ENCODE data around the gene DRD2.

DRD2 gene

DNA sequence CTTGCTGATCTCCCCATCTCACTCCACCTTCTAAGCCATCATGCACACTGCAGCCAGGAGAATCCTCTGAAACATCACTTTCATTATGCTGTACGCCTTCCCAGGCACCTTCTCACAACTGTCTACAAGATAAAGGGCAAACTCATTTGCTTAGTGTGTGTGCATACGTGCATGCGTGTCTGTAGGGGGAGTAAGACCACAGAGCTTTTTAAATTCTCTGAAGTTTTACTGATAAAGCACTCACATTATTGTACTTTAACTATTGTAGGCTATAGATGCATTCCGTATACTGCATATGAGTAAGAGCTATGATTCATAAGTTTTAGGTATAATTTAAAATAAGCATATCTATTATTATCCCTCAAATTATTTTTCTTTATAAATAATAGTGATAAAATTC lies 102.9 kb downstream of the DRD2 start:
- peak; percentile 2 for DNase-seq (ENCODE audit: low spot score)

DNA sequence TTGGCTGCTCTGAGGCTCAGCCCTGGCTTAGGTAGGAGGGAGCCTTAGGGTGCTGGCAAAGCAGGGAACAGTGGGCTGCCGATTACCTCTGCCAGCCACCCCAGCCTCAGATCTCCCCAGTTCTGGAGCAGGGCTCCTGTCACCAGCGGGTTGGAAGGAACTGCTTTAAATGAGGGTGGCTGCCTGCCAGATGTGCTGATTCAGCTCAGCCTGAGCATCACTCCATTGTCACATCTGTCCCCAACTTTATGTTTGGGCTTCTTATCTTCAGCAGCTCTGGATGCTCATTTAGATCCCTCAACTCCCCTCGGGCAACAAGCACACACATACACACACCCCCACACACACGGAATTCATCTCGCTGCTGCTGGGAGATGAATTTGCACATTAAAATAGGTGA lies 104.6 kb downstream of the DRD2 start:
- no peak for DNase-seq (ENCODE audit: low spot score)

DNA sequence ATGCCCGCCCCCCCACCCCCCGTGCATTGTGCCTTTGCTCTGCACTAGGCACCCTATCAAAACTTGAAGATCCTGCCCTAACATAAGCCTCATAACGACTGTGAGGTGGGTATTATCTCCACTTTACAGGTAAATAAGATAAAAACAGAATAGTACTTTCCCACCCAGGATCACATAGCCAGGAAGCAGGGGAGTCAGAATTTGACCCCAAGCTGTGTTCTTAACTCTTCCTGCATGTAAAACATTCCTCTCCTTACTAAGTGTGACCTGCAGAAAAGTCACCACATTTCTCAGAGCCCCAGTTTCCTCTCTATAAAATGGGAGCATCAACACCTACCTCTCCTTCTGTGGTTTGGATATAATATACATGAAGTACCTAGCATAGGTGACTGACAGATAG lies 105.8 kb downstream of the DRD2 start:
- no peak for DNase-seq (ENCODE audit: low spot score)

DNA sequence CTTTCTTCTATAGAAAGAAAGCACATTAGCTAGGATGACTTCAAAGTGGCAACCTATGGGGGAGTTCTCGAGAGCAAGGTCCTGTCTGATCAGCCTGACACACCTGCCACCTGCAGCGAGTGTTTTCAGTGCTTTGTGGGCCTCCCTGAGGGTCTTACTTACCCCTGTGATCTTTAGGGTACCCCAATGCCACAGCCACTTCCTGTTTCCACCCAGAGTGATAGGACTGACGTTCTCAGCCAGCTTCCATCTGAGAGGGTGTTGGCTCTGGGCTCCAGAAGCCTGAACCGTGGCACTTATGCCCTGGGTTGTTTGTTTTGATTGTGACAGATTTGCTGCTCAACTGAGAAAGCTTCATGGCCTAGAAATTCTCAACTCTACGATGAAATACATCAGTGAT lies 109.3 kb downstream of the DRD2 start:
- DNase-seq (ENCODE audit: low spot score), result no peak

DNA sequence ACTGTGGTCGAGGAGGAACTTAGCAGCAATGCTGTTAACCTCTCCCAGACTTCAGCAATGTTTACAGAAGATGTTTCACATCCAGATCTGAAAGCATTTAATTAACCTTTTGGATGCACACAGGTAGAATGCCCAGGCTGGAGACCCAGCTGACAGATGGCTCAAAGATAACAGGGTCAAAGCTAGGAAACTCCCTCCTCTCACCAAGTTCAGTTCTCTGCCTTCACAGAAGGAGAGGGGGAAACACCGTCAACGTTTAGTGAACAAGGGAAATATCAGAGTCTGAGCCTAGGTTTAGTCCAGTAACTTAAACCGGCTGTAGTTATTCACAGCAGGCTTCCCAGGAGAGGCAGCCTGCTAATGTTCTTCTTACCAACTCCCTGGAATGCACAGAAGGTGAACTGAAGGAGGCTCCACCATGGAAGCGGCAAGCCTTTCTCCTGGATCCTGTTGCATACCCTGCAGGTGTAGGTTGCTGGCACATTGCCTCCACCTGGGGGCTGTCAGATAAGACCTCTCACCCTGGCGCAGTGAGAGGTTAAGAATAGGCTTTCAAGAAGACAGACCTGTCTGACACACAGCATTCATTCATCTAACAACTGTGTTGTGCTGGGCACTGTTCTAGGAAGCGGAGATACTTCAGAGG lies 111.1 kb downstream of the DRD2 start:
- no peak for DNase-seq (ENCODE audit: low spot score)

DNA sequence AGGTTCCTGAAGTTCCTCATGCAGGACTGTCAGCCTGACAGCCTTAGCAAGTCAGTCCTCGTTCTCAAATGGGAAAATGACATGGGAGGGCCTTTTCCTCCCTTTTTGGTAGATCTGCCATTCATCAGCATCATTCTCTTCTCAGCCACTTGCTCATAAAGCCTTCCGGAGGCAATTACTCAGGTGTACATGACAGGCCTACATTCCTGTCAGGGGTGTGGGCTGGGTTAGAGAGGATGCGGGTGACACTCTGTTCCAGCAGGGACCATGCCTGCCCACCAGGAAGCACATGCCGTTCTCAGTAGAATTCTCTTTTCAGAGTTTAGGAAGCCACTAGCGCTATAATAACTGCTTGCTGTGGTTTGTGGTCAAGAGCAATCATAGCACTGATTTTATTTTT lies 111.8 kb downstream of the DRD2 start:
- DNase-seq (ENCODE audit: low spot score), result no peak
